CD4-positive, CD25-positive, alpha-beta regulatory T cell (primary cell): ENCODE measurements around the gene ZBED3. TPM values are rescaled to one million over a fixed set of nuclear protein-coding genes. Genes with fewer than 3 reads are reported as not detected.
A peak's percentile ranks its signal among the peaks of the same experiment; 100 is the strongest.
"Not testable (repeated sequence)": the region's sequence is repeated elsewhere in the genome, so short reads cannot be mapped to it uniquely, and the experiment has no call there.

Experiments
- ATAC-seq, 2 donors: fragments of 150-1000 bp; cut with Tn5 transposase; one replicate each; pipeline ENCODE4 v1.10.0; 2021; ENCODE audit warnings: low read depth in 2 of 2, moderate number of reproducible peaks in 2 of 2, moderate library complexity in 1 of 2
- DNase-seq, 3 donors: peaks; one replicate each; pipeline versions ENCODE4 v3.0.0 to v3.0.0-alpha.2; 2012 to 2022; ENCODE audit warnings: mixed read lengths in 1 of 3
- H3K27ac ChIP-seq: one replicate; pipeline ENCODE4 v1.7.0; 2013; ENCODE audit warnings: mild to moderate bottlenecking, low read length; ENCODE audit not compliant: insufficient read depth, poor library complexity, severe bottlenecking
- H3K27me3 ChIP-seq: one replicate; pipeline ENCODE4 v1.7.0; 2013; ENCODE audit warnings: low read length; ENCODE audit not compliant: control insufficient read depth, insufficient read depth
- H3K36me3 ChIP-seq: one replicate; pipeline ENCODE4 v1.7.0; 2013; ENCODE audit warnings: mild to moderate bottlenecking, low read length, moderate library complexity; ENCODE audit not compliant: control insufficient read depth, insufficient read depth
- H3K4me1 ChIP-seq: 2 replicates; pipeline ENCODE4 v1.7.0; 2013; ENCODE audit warnings: mild to moderate bottlenecking, low read length; ENCODE audit not compliant: insufficient read depth, control insufficient read depth, poor library complexity, severe bottlenecking
- H3K4me3 ChIP-seq: one replicate; pipeline ENCODE4 v1.7.0; 2013; ENCODE audit warnings: low read depth, mild to moderate bottlenecking, low read length, moderate library complexity
- H3K9me3 ChIP-seq, 2 experiments: 1 replicate in 1 of 2; 2 replicates in 1 of 2; pipeline ENCODE4 v1.7.0; 2013; ENCODE audit warnings: low read length in 2 of 2, mild to moderate bottlenecking in 1 of 2, moderate library complexity in 1 of 2; ENCODE audit not compliant: control insufficient read depth in 2 of 2
- H3K27ac Mint-ChIP-seq, 3 donors: one replicate each; pipeline ENCODE4 v1.8.0; 2020 to 2022; ENCODE audit warnings: mild to moderate bottlenecking in 3 of 3, mixed read lengths in 3 of 3, moderate library complexity in 2 of 3
- H3K27me3 Mint-ChIP-seq: one replicate; pipeline ENCODE4 v1.8.0; 2022; ENCODE audit warnings: mild to moderate bottlenecking, mixed read lengths
- H3K36me3 Mint-ChIP-seq: one replicate; pipeline ENCODE4 v1.8.0; 2020; ENCODE audit warnings: mixed read lengths
- H3K4me1 Mint-ChIP-seq, 4 donors: one replicate each; pipeline ENCODE4 v1.8.0; 2020 to 2022; ENCODE audit warnings: mixed read lengths in 4 of 4, mild to moderate bottlenecking in 1 of 4
- H3K4me3 Mint-ChIP-seq, 4 donors: one replicate each; pipeline ENCODE4 v1.8.0; 2020 to 2022; ENCODE audit warnings: mild to moderate bottlenecking in 4 of 4, mixed read lengths in 4 of 4, moderate library complexity in 3 of 4
- H3K9me3 Mint-ChIP-seq, 7 donors: one replicate each; pipeline ENCODE4 v1.8.0; 2020 to 2022; ENCODE audit warnings: mixed read lengths in 7 of 7, mild to moderate bottlenecking in 3 of 7, moderate library complexity in 2 of 7
- polyA plus RNA-seq, 4 donors: library from polyadenylated mRNA; unstranded; fragments of 300-500 nt; fragmentation: Illumina TruSeq; gene quantifications; one replicate each; pipeline ENCODE4 v1.2.3, GENCODE V29; 2021
- total RNA-seq: library from RNA; stranded (reverse); gene quantifications from one replicate; pipeline ENCODE4 v1.2.3, GENCODE V29; 2022

The ZBED3 gene
- total and polyA plus RNA-seq, 5 donors from 2014 or later = 0.07 to 0.59 (median 0.20) TPM

- Histone ChIP-seq H3K27ac (no peak overlapping the region), H3K4me3 (no peak overlapping the region), H3K9me3 (no peaks in the 10 kb centered on the region), H3K4me1 (no peaks in the 10 kb centered on the region), H3K36me3 (no peaks in the 10 kb centered on the region), H3K27me3 (no peaks in the 10 kb centered on the region)
- Mint-ChIP-seq H3K4me1 (peaks cover 0 to 1% (median 0%) of the 10 kb centered on the region in 4 donors), H3K27me3 (peaks cover 4% of the 10 kb centered on the region), H3K9me3 (peaks cover 0 to 3% (median 0%) of the 10 kb centered on the region in 7 donors), H3K36me3 (no peaks in the 10 kb centered on the region), H3K27ac (no peak overlapping the region), H3K4me3 (no peak overlapping the region)
- ATAC-seq = no peak
- DNase-seq = no peak
Measured at GRCh38 chr5:77120086-77120485, 33.0 kb upstream of the ZBED3 start.

GRCh38 chr5:77117161-77117560 is 30.1 kb upstream of the ZBED3 start:
- no peaks in the 10 kb centered on the region for H3K36me3 ChIP-seq
- Mint-ChIP-seq H3K27ac (no peak overlapping the region), H3K36me3 (no peaks in the 10 kb centered on the region), H3K27me3 (peaks cover 4% of the 10 kb centered on the region), H3K9me3 (peaks cover 0 to 4% (median 2%) of the 10 kb centered on the region in 7 donors), H3K4me1 (no peaks in the 10 kb centered on the region), H3K4me3 (no peak overlapping the region)
- peaks cover 2% of the 10 kb centered on the region for H3K27me3 ChIP-seq
- ATAC-seq = no peak
- H3K27ac ChIP-seq = no peak overlapping the region
- H3K4me1 ChIP-seq = no peaks in the 10 kb centered on the region
- no peak for DNase-seq
- H3K4me3 ChIP-seq = no peak overlapping the region
- H3K9me3 ChIP-seq = no peaks in the 10 kb centered on the region

GRCh38 chr5:77107035-77107434 is 19.9 kb upstream of the ZBED3 start:
- H3K27ac ChIP-seq, H3K4me1 ChIP-seq, H3K36me3 ChIP-seq, H3K4me1 Mint-ChIP-seq, H3K27ac Mint-ChIP-seq, H3K9me3 ChIP-seq, H3K27me3 ChIP-seq, H3K27me3 Mint-ChIP-seq, ATAC-seq, DNase-seq, H3K9me3 Mint-ChIP-seq, H3K36me3 Mint-ChIP-seq, H3K4me3 Mint-ChIP-seq, H3K4me3 ChIP-seq: not testable (repeated sequence)

GRCh38 chr5:77104813-77105212 is 17.7 kb upstream of the ZBED3 start:
- no peak overlapping the region for H3K27ac ChIP-seq
- Mint-ChIP-seq H3K4me1 (no peaks in the 10 kb centered on the region), H3K4me3 (no peak overlapping the region), H3K36me3 (no peaks in the 10 kb centered on the region), H3K9me3 (peaks cover 0 to 3% (median 0%) of the 10 kb centered on the region in 7 donors), H3K27me3 (no peaks in the 10 kb centered on the region), H3K27ac (no peak overlapping the region)
- ATAC-seq = no peak
- H3K4me1 ChIP-seq = no peaks in the 10 kb centered on the region
- DNase-seq = no peak
- H3K36me3 ChIP-seq = no peaks in the 10 kb centered on the region
- H3K4me3 ChIP-seq = no peak overlapping the region
- H3K9me3 ChIP-seq = no peaks in the 10 kb centered on the region
- peaks cover 3% of the 10 kb centered on the region for H3K27me3 ChIP-seq

GRCh38 chr5:77103457-77103856 is 16.4 kb upstream of the ZBED3 start:
- no peaks in the 10 kb centered on the region for H3K4me1 Mint-ChIP-seq
- Histone ChIP-seq H3K27ac (no peak overlapping the region), H3K9me3 (no peaks in the 10 kb centered on the region), H3K4me3 (no peak overlapping the region), H3K27me3 (no peaks in the 10 kb centered on the region), H3K36me3 (no peaks in the 10 kb centered on the region), H3K4me1 (no peaks in the 10 kb centered on the region)
- H3K9me3 Mint-ChIP-seq = peaks cover 0 to 3% (median 0%) of the 10 kb centered on the region in 7 donors
- ATAC-seq (no peak), DNase-seq (no peak)
- no peak overlapping the region for H3K4me3 Mint-ChIP-seq
- H3K27ac Mint-ChIP-seq = no peak overlapping the region
- H3K27me3 Mint-ChIP-seq = no peaks in the 10 kb centered on the region
- H3K36me3 Mint-ChIP-seq = no peaks in the 10 kb centered on the region

- no peak overlapping the region for H3K4me3 Mint-ChIP-seq
- no peak overlapping the region for H3K27ac ChIP-seq
- no peak overlapping the region for H3K4me3 ChIP-seq
- ATAC-seq (no peak), DNase-seq (no peak)
- H3K27me3 ChIP-seq = peaks cover 3% of the 10 kb centered on the region
- H3K27ac Mint-ChIP-seq = no peak overlapping the region
- peaks cover 0 to 3% (median 0%) of the 10 kb centered on the region in 7 donors for H3K9me3 Mint-ChIP-seq
- no peaks in the 10 kb centered on the region for H3K36me3 Mint-ChIP-seq
- no peaks in the 10 kb centered on the region for H3K4me1 Mint-ChIP-seq
- H3K9me3 ChIP-seq = no peaks in the 10 kb centered on the region
- no peaks in the 10 kb centered on the region for H3K4me1 ChIP-seq
- H3K27me3 Mint-ChIP-seq = no peaks in the 10 kb centered on the region
- H3K36me3 ChIP-seq = no peaks in the 10 kb centered on the region
Measured at GRCh38 chr5:77102549-77102948, 15.5 kb upstream of the ZBED3 start.

- no peaks in the 10 kb centered on the region for H3K4me1 Mint-ChIP-seq
- Histone ChIP-seq H3K9me3 (no peaks in the 10 kb centered on the region), H3K36me3 (no peaks in the 10 kb centered on the region), H3K27me3 (peaks cover 3% of the 10 kb centered on the region), H3K4me3 (no peak overlapping the region), H3K4me1 (no peaks in the 10 kb centered on the region), H3K27ac (no peak overlapping the region)
- no peak overlapping the region for H3K27ac Mint-ChIP-seq
- H3K9me3 Mint-ChIP-seq = no peaks in the 10 kb centered on the region
- no peak for DNase-seq
- no peaks in the 10 kb centered on the region for H3K27me3 Mint-ChIP-seq
- ATAC-seq = no peak
- H3K4me3 Mint-ChIP-seq = no peak overlapping the region
- H3K36me3 Mint-ChIP-seq = no peaks in the 10 kb centered on the region
Measured at GRCh38 chr5:77101298-77101697, 14.2 kb upstream of the ZBED3 start.

- H3K27ac Mint-ChIP-seq = peak overlapping the region in 1 of 3 donors; percentile 44
- no peaks in the 10 kb centered on the region for H3K9me3 ChIP-seq
- no peak overlapping the region for H3K4me3 Mint-ChIP-seq
- ATAC-seq (no peak), DNase-seq (no peak)
- no peak overlapping the region for H3K4me3 ChIP-seq
- no peaks in the 10 kb centered on the region for H3K36me3 ChIP-seq
- H3K27me3 ChIP-seq = peaks cover 3% of the 10 kb centered on the region
- peaks cover 0 to 2% (median 0%) of the 10 kb centered on the region in 7 donors for H3K9me3 Mint-ChIP-seq
- no peaks in the 10 kb centered on the region for H3K36me3 Mint-ChIP-seq
- no peak overlapping the region for H3K27ac ChIP-seq
- no peaks in the 10 kb centered on the region for H3K4me1 ChIP-seq
- no peaks in the 10 kb centered on the region for H3K4me1 Mint-ChIP-seq
- H3K27me3 Mint-ChIP-seq = no peaks in the 10 kb centered on the region
Measured at GRCh38 chr5:77095189-77095588, 8.1 kb upstream of the ZBED3 start.
